IMR-90 (cell line): ENCODE measurements around the gene SSBP3. TPM values are rescaled to one million over a fixed set of nuclear protein-coding genes. Genes with fewer than 3 reads are reported as not detected.

Experiments used
- ATAC-seq: fragments of 200-7000 bp; cut with Tn5 transposase; 2 replicates; pipeline ENCODE4 v1.9.1; 2020; ENCODE audit warnings: low read depth, mild to moderate bottlenecking, moderate library complexity
- BruUV-seq: library from RNA; stranded (reverse); fragments of 400-500 nt; replicated peaks from 2 replicates; lab custom pipeline; 2021; lab: Mats Ljungman, UMichigan
- CTCF ChIA-PET: fragments of 300-600 bp; formaldehyde crosslinking; extraction: SDS; loops from one replicate; lab custom pipeline; 2021; ENCODE audit warnings: antibody characterized with exemption; lab: Yijun Ruan, JAX
- POLR2A ChIA-PET: fragments of 300-600 bp; sonication (Branson Sonifier 250); formaldehyde crosslinking; loops from one replicate; lab custom pipeline; 2022; ENCODE audit warnings: antibody characterized with exemption; ENCODE audit not compliant: unreplicated experiment; lab: Charles Lee
- DNase-seq: peaks from one replicate; pipeline ENCODE4 v3.0.0; 2013
- H2AFZ ChIP-seq: replicated peaks from 2 replicates; pipeline ENCODE3; 2013; ENCODE audit warnings: low read length, mild to moderate bottlenecking; ENCODE audit not compliant: poor library complexity
- H2AK5ac ChIP-seq: 2 replicates; pipeline ENCODE4 v1.6.1; 2013; ENCODE audit warnings: low read depth, low read length, inconsistent platforms
- H2AK9ac ChIP-seq: replicated peaks from 2 replicates; pipeline ENCODE3; 2013; ENCODE audit warnings: mild to moderate bottlenecking, low read depth, low read length, moderate library complexity; ENCODE audit not compliant: poor library complexity
- H2BK120ac ChIP-seq: 2 replicates; pipeline ENCODE4 v1.6.1; 2013; ENCODE audit warnings: low read depth, low read length, inconsistent platforms
- H2BK15ac ChIP-seq: 3 replicates; pipeline ENCODE4 v1.6.1; 2013; ENCODE audit warnings: low read depth, low read length, inconsistent platforms
- H2BK20ac ChIP-seq: 2 replicates; pipeline ENCODE4 v1.6.1; 2013; ENCODE audit warnings: low read depth, mild to moderate bottlenecking, inconsistent platforms, low read length, moderate library complexity
- H2BK5ac ChIP-seq: 2 replicates; pipeline ENCODE4 v1.6.1; 2013; ENCODE audit warnings: mild to moderate bottlenecking, low read depth, low read length, inconsistent platforms; ENCODE audit not compliant: poor library complexity, severe bottlenecking
- H3K14ac ChIP-seq: replicated peaks from 2 replicates; pipeline ENCODE4 v1.6.1; 2013; ENCODE audit warnings: low read depth, low read length, inconsistent platforms
- H3K18ac ChIP-seq: 2 replicates; pipeline ENCODE4 v1.6.1; 2013; ENCODE audit warnings: low read depth, low read length, control low read depth
- H3K23ac ChIP-seq: 2 replicates; pipeline ENCODE4 v1.6.1; 2013; ENCODE audit warnings: low read depth, low read length, inconsistent platforms
- H3K27ac ChIP-seq: 2 replicates; pipeline ENCODE4 v1.5.1; 2013; ENCODE audit warnings: mild to moderate bottlenecking, control low read depth, low read length; ENCODE audit not compliant: insufficient read depth
- H3K27me3 ChIP-seq: 2 replicates; pipeline ENCODE4 v1.6.1; 2013; ENCODE audit warnings: low read length; ENCODE audit not compliant: control insufficient read depth, insufficient read depth
- H3K36me3 ChIP-seq: 2 replicates; pipeline ENCODE4 v1.6.1; 2013; ENCODE audit warnings: low read length, mixed read lengths; ENCODE audit not compliant: control insufficient read depth, insufficient read depth
- H3K4ac ChIP-seq: 2 replicates; pipeline ENCODE4 v1.6.1; 2013; ENCODE audit warnings: low read depth, low read length, inconsistent platforms
- H3K4me1 ChIP-seq: 2 replicates; pipeline ENCODE4 v1.6.1; 2013; ENCODE audit warnings: low read length, mixed read lengths; ENCODE audit not compliant: control insufficient read depth, insufficient read depth
- H3K4me2 ChIP-seq: 2 replicates; pipeline ENCODE4 v1.6.1; 2013; ENCODE audit warnings: low read depth, mild to moderate bottlenecking, control low read depth, low read length, moderate library complexity
- H3K4me3 ChIP-seq: 2 replicates; pipeline ENCODE4 v1.5.1; 2013; ENCODE audit warnings: low read depth, mild to moderate bottlenecking, control low read depth, low read length, moderate library complexity; ENCODE audit not compliant: insufficient read depth
- H3K56ac ChIP-seq: 2 replicates; pipeline ENCODE4 v1.6.1; 2013; ENCODE audit warnings: low read length, inconsistent platforms; ENCODE audit not compliant: insufficient read depth; ENCODE audit errors: extremely low read depth
- H3K79me1 ChIP-seq, 2 experiments: 2 replicates each; pipeline ENCODE4 v1.6.1; 2013; ENCODE audit warnings: low read length in 2 of 2, inconsistent platforms in 1 of 2, low read depth in 1 of 2
- H3K9ac ChIP-seq: 2 replicates; pipeline ENCODE4 v1.6.1; 2013; ENCODE audit warnings: low read depth, low read length, control low read depth
- H3K9me1 ChIP-seq: 2 replicates; pipeline ENCODE4 v1.6.1; 2013; ENCODE audit warnings: low read length, inconsistent platforms; ENCODE audit not compliant: insufficient read depth
- H3K9me3 ChIP-seq: 2 replicates; pipeline ENCODE4 v1.6.1; 2013; ENCODE audit warnings: low read length; ENCODE audit not compliant: control insufficient read depth, insufficient read depth
- H4K20me1 ChIP-seq: 2 replicates; pipeline ENCODE4 v1.6.1; 2013; ENCODE audit warnings: low read length, inconsistent platforms; ENCODE audit not compliant: insufficient read depth
- H4K5ac ChIP-seq: 2 replicates; pipeline ENCODE4 v1.6.1; 2013; ENCODE audit warnings: mild to moderate bottlenecking, low read depth, low read length, control low read depth
- H4K8ac ChIP-seq, 2 experiments: 2 replicates each; pipeline ENCODE4 v1.6.1; 2013; ENCODE audit warnings: low read depth in 2 of 2, low read length in 2 of 2, control low read depth in 1 of 2, inconsistent platforms in 1 of 2
- H4K91ac ChIP-seq: 2 replicates; pipeline ENCODE4 v1.6.1; 2013; ENCODE audit warnings: low read depth, low read length, inconsistent platforms; ENCODE audit not compliant: insufficient read depth
- BHLHE40 ChIP-seq: fragments of 150-350 bp; IDR thresholded peaks from 2 replicates; pipeline ENCODE4 v1.6.1; 2016; ENCODE audit warnings: mild to moderate bottlenecking, low read depth, low read length
- CEBPB ChIP-seq: IDR thresholded peaks from 2 replicates; pipeline ENCODE4 v1.6.1; 2012; ENCODE audit warnings: low read depth, low read length, improper control_type of control experiment
- CHD1 ChIP-seq: IDR thresholded peaks from 2 replicates; pipeline ENCODE4 v1.6.1; 2012; ENCODE audit warnings: low read depth, low read length, improper control_type of control experiment
- FOS ChIP-seq: fragments of 150-350 bp; IDR thresholded peaks from 2 replicates; pipeline ENCODE4 v1.6.1; 2016; ENCODE audit warnings: low read depth, low read length
- MAZ ChIP-seq: IDR thresholded peaks from 2 replicates; pipeline ENCODE4 v1.6.1; 2012; ENCODE audit warnings: low read depth, mild to moderate bottlenecking, low read length, improper control_type of control experiment, moderate library complexity, borderline replicate concordance
- MXI1 ChIP-seq: IDR thresholded peaks from 2 replicates; pipeline ENCODE4 v1.6.1; 2012; ENCODE audit warnings: low read depth, mild to moderate bottlenecking, low read length, moderate library complexity, borderline replicate concordance
- NFE2L2 ChIP-seq: fragments of 150-350 bp; IDR thresholded peaks from 2 replicates; pipeline ENCODE4 v1.6.1; 2016; ENCODE audit warnings: low read depth, mild to moderate bottlenecking, low read length
- POLR2A ChIP-seq: IDR thresholded peaks from 2 replicates; pipeline ENCODE4 v1.6.1; 2012; ENCODE audit warnings: mild to moderate bottlenecking, low read depth, low read length
- RFX5 ChIP-seq: IDR thresholded peaks from 2 replicates; pipeline ENCODE4 v1.8.0; 2012; ENCODE audit warnings: low read depth, mild to moderate bottlenecking, low read length, moderate library complexity
- WGBS, 2 experiments: methylation state at CpG; one replicate each; pipeline versions ENCODE4 v1.1.5 to v1.1.7; 2013; ENCODE audit warnings: missing lambda C conversion rate in 2 of 2; ENCODE audit not compliant: insufficient read length in 1 of 2; ENCODE audit errors: extremely low coverage in 2 of 2; 5-methylcytosine and 5-hydroxymethylcytosine counted together
- dilution Hi-C: fragments of 300-500 bp; cut with HindIII; formaldehyde crosslinking; loops from one replicate; pipeline ENCODE4 v1.14.3; 2018; ENCODE audit warnings: low sequenced_read_pairs; ENCODE audit not compliant: unreplicated experiment
- in situ Hi-C: fragments of 300-500 bp; cut with MboI; formaldehyde crosslinking; loops from 3 replicates; pipeline ENCODE4 v1.14.3; 2019; ENCODE audit warnings: low sequenced_read_pairs, inconsistent platforms, mixed read lengths
- intact Hi-C: fragments of 100-400 bp; cut with micrococcal nuclease; formaldehyde crosslinking; loops from 2 replicates; pipeline ENCODE4 v1.10.0; 2022
- polyA plus RNA-seq, 3 experiments: library from polyadenylated mRNA; depleted of rRNA; stranded (reverse); fragments of >200 nt; gene quantifications; 2 replicates each; pipeline ENCODE4 v1.2.3, GENCODE V29; 2012; ENCODE audit warnings: low replicate concordance in 1 of 3
- total RNA-seq: library from RNA; depleted of rRNA; stranded (reverse); fragments of >200 nt; gene quantifications from 2 replicates; pipeline ENCODE4 v1.2.3, GENCODE V29; 2012
- TF ChIP-seq, protein P1 (sequence below): fragments of 150-350 bp; IDR thresholded peaks from 2 replicates; pipeline ENCODE4 v1.6.1; 2016; ENCODE audit warnings: low read depth, mild to moderate bottlenecking, low read length, moderate library complexity, borderline replicate concordance
- TF ChIP-seq, protein P2 (sequence below): conservative IDR thresholded peaks from 2 replicates; pipeline ENCODE4 v1.5.1; 2012; ENCODE audit warnings: mild to moderate bottlenecking, low read depth, low read length, improper control_type of control experiment

Gene SSBP3
- total and polyA plus RNA-seq, 2 of the 4 experiments (the other 2 are of a cell fraction) = 10.9 to 39.6 TPM

DNA sequence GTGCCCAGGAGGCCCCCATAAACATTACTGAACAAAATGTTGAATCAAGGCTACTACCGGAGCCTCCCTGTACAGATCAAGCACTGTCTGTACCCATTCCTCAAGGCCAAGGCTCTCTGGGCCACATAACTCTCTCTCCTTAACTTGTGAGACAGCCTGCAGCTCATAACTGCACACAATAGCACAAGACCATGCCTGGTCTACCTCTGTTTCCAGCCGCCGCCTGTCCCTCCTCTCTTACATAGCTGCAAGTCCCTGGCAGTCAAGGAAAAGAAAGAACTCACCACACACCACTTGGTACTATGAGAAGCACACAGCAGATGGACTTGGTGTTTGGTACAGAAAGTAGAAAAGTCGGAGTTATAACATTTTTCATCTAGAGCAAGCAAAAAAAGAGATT lies 91.1 kb downstream of the SSBP3 start:
- intact Hi-C loops = no loop called here

More for the DNA sequence above, 91.1 kb downstream of the SSBP3 start:
- no peak overlapping the region for H2BK15ac ChIP-seq
- H2AK5ac ChIP-seq = peak overlapping the region; percentile 58
- WGBS, 2 experiments = 80% methylated on average over 1 of the region's 4 CpGs; no CpG with 5 or more reads in 1 of the 2 experiments
- ChIA-PET POLR2A (no interaction called here), CTCF (no interaction called here)
- no peak overlapping the region for H2AK9ac ChIP-seq
- H2BK5ac ChIP-seq = no peak overlapping the region
- H3K9me3 ChIP-seq = no peaks in the 10 kb centered on the region
- H3K4me3 ChIP-seq = no peak overlapping the region
- no peak overlapping the region for H2BK120ac ChIP-seq
- H4K5ac ChIP-seq = no peak overlapping the region
- 0 out of 2 replicates have a peak overlapping the region, but pooled peaks have one; percentile 4 for H3K14ac ChIP-seq
- H4K91ac ChIP-seq = no peak overlapping the region
- in situ Hi-C loops = no loop called here
- DNase-seq (no peak), ATAC-seq (no peak)
- TF ChIP-seq MAZ = no peak
- no peak for TF ChIP-seq NFE2L2
- no peak for TF ChIP-seq BHLHE40
- TF ChIP-seq, protein P1, sequence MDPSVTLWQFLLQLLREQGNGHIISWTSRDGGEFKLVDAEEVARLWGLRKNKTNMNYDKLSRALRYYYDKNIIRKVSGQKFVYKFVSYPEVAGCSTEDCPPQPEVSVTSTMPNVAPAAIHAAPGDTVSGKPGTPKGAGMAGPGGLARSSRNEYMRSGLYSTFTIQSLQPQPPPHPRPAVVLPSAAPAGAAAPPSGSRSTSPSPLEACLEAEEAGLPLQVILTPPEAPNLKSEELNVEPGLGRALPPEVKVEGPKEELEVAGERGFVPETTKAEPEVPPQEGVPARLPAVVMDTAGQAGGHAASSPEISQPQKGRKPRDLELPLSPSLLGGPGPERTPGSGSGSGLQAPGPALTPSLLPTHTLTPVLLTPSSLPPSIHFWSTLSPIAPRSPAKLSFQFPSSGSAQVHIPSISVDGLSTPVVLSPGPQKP = no peak
- TF ChIP-seq POLR2A = no peak
- TF ChIP-seq, protein P2, sequence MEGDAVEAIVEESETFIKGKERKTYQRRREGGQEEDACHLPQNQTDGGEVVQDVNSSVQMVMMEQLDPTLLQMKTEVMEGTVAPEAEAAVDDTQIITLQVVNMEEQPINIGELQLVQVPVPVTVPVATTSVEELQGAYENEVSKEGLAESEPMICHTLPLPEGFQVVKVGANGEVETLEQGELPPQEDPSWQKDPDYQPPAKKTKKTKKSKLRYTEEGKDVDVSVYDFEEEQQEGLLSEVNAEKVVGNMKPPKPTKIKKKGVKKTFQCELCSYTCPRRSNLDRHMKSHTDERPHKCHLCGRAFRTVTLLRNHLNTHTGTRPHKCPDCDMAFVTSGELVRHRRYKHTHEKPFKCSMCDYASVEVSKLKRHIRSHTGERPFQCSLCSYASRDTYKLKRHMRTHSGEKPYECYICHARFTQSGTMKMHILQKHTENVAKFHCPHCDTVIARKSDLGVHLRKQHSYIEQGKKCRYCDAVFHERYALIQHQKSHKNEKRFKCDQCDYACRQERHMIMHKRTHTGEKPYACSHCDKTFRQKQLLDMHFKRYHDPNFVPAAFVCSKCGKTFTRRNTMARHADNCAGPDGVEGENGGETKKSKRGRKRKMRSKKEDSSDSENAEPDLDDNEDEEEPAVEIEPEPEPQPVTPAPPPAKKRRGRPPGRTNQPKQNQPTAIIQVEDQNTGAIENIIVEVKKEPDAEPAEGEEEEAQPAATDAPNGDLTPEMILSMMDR = no peak
- no peak for TF ChIP-seq FOS
- TF ChIP-seq RFX5 = no peak
- no peak for TF ChIP-seq CHD1
- no peak for TF ChIP-seq MXI1
- TF ChIP-seq CEBPB = no peak
- H4K8ac ChIP-seq = no peak overlapping the region
- peak overlapping the region; percentile 29; the same call in 1 of the 2 replicates for H3K4ac ChIP-seq
- peaks cover 24% of the 10 kb centered on the region for H3K9me1 ChIP-seq
- dilution Hi-C loops = no loop called here
- H3K56ac ChIP-seq = no peak overlapping the region
- peak overlapping the region; percentile 31; the same call in 1 of the 2 replicates for H3K23ac ChIP-seq
- no peak overlapping the region for H3K18ac ChIP-seq
- H3K79me1 ChIP-seq = peaks cover 46 to 82% of the 10 kb centered on the region in 2 experiments
- peaks cover 20% of the 10 kb centered on the region for H3K4me1 ChIP-seq
- H2AFZ ChIP-seq = no peak overlapping the region
- H3K36me3 ChIP-seq = no peaks in the 10 kb centered on the region
- H3K27ac ChIP-seq = no peak overlapping the region
- H3K27me3 ChIP-seq = no peaks in the 10 kb centered on the region
- H4K20me1 ChIP-seq = peaks cover 27% of the 10 kb centered on the region
- no peak overlapping the region for H2BK20ac ChIP-seq
- no TSS peak for BruUV-seq
- H3K4me2 ChIP-seq = no peak overlapping the region
- no peak overlapping the region for H3K9ac ChIP-seq
